HepG2 (cell line): ENCODE results near the gene ASIC2.

ENCODE experiments used
- CTCF ChIP-seq: sonication (generic); formaldehyde crosslinking; IDR thresholded peaks from 2 replicates; pipeline ENCODE4 v1.5.0; 2020; ENCODE audit warnings: mild to moderate bottlenecking, missing genetic modification reagents, moderate library complexity
- JUNB ChIP-seq: sonication (generic); formaldehyde crosslinking; IDR thresholded peaks from 2 replicates; pipeline ENCODE4 v1.8.0; 2022; ENCODE audit warnings: missing genetic modification reagents, mild to moderate bottlenecking, borderline replicate concordance
- NFRKB ChIP-seq: fragments of 450-650 bp; IDR thresholded peaks from 2 replicates; pipeline ENCODE4 v1.6.1; 2017
- NFYB ChIP-seq: sonication (generic); formaldehyde crosslinking; IDR thresholded peaks from 2 replicates; pipeline ENCODE4 v1.4.0; 2020; ENCODE audit warnings: missing genetic modification reagents
- ZNF460 ChIP-seq: sonication (generic); formaldehyde crosslinking; IDR thresholded peaks from 2 replicates; pipeline ENCODE4 v1.5.1; 2020; ENCODE audit warnings: missing genetic modification reagents, mild to moderate bottlenecking, borderline replicate concordance

- TF ChIP-seq NFRKB = no peak
- no peak for TF ChIP-seq NFYB
- TF ChIP-seq ZNF460 (CRISPR knock-in tag) = no peak
- TF ChIP-seq JUNB (CRISPR knock-in tag) = no peak
- TF ChIP-seq CTCF (CRISPR knock-in tag) = no peak
These were observed 239.4 kb downstream of the ASIC2 start for GRCh38 chr17:33053676-33054075.
